HPDE6-E6E7 (cell line): Measurements from ENCODE around the gene FOXL3.
"Not testable (repeated sequence)": the region's sequence is repeated elsewhere in the genome, so short reads cannot be mapped to it uniquely, and the experiment has no call there.

ENCODE experiments used
- DNase-seq: peaks from one replicate; pipeline ENCODE4 v3.0.0; 2011; ENCODE audit warnings: missing footprints; ENCODE audit errors: extremely low spot score

FOXL3 gene

GRCh38 chr7:289209-289755 lies 688 bp upstream of the FOXL3 start:
- no peak for DNase-seq

DNA sequence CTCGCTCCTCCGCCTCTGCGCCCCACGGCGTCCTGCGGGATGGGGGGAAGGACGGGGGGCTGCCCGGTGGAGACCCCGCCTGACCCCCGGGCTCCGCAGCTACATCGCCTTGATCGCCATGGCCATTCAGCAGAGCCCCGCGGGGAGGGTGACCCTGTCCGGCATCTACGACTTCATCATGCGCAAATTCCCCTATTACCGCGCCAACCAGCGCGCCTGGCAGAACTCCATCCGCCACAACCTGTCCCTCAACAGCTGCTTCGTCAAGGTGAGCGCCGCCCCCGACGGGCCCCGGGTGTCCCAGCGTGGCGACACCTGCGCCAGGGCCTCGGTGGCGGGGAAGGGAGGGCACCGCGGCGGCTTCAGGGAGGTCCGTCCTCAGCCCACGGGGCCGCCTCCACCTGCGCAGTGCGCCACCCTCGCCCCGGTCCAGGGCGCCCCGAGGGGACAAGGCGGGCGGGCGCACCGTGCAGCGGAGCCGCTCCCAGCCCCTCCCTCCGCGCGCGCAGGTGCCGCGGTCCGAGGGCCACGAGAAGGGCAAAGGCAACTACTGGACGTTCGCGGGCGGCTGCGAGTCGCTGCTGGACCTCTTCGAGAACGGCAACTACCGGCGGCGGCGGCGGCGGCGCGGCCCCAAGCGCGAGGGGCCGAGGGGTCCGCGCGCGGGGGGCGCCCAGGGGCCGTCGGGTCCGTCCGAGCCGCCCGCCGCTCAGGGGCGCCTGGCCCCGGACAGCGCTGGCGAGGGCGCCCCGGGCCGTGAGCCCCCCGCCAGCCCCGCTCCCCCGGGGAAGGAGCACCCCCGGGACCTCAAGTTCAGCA lies 793 bp downstream of the FOXL3 start:
- no peak for DNase-seq

- DNase-seq = no peak
Measured at GRCh38 chr7:291373-292092, 1.6 kb downstream of the FOXL3 start.

DNA sequence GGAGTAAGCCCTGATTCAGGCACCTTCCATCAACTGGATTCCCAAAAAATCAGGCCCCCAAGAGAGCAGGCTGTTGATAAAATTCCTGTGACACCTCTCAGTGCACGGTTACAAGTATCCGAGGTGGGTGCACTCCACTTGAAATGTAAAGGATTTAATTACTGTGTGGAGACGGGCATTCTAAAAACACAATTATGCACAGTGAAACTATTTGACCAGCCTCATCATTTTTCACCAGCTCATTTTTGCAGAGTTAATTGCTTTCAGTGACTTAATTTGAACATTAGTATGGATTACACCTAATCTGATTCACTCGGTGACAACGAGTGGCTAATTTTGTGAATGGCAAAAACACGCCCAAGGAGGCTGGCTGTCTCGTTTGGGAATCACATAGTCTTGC lies 2.3 kb downstream of the FOXL3 start:
- DNase-seq = no peak

DNA sequence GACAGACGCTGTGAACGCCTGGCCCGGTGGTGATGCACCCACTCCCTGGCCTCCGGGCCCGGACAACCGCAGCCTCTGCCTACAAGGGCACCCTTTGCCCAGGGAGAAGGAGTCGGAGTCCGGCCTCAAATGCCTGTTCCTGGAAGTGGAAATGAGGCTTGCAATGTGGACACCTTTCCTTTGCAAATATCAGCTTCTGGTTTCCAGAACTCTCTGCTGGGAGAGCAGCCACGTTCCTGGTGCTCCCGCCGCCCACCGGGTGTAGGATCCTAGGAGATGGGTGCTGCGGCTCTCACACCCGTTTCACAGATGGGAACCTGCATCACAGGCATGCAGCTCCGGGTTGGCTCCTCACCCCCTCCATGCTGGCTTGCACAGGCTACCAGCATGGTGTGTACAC lies 2.9 kb downstream of the FOXL3 start:
- DNase-seq = no peak

DNA sequence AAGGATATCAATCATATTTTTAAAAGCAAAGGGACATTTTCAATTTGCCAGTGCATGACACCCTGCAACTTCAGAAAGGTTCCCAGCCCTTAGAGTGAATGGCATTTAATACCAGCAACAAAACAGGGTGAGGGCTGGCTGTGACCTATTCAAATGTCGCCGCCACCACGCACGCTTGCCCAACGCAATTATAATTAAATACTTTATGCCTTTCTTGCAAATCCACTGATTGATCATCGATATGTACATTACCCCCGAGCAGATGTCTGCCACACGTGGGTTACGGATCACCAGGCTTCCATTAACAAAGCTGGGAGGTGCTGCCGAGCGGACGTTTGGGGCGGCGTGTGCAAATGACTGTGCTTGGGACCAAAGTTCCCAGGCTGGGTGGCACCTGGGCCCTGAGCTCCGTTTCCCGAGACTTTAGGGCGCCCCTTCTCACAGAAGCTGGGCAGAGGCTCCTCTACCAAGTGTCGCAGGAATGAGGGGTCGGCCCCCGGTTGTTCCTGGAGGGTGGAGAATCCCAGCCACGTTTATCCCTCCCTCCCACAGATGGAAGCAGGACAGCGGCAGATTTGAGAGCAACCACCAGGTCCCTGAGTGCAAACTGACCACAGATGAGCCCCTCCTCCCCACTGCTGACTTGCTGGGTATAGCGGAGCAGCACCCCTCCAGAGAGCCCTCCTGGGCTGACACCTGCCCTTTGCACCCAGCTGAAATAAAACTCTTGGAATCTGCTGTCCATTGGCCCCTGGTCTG lies 3.9 kb downstream of the FOXL3 start:
- DNase-seq = no peak

DNA sequence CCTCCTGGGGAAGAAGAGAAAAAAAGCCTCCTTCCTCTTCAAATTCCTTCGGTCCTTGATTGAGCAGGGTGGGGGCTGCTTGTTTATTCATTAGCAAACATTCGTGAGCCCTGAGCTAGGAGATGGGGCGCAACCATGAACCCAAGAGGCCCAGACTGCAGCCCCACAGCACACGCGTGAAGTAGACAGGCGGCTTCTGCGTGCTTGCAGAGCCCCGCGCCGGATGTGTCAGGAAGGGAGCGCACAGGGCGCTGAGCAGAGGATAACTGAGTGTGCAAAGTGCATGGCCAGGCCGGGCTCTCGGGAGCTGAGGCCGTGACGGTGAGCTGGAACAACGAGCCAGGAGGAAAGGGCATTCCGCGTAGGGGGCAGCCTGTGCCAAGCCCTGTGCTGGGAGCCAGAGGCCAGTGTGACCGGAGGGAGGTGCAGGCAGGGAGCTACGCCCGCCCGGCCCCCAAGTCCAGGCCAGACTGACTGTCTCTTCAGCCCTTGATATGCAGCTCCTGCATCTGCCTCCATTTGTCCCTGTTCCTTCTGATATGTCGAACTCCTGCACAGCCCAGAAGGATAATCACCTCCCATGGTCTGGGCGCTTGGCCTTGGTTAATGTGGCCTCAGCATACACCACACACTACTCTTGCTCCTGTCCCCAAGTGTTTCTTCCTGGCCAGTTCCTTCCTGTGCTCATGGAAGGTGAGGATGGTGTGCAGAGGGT lies 4.6 kb downstream of the FOXL3 start:
- no peak for DNase-seq

GRCh38 chr7:295155-296154 lies 5.5 kb downstream of the FOXL3 start:
- no peak for DNase-seq

DNA sequence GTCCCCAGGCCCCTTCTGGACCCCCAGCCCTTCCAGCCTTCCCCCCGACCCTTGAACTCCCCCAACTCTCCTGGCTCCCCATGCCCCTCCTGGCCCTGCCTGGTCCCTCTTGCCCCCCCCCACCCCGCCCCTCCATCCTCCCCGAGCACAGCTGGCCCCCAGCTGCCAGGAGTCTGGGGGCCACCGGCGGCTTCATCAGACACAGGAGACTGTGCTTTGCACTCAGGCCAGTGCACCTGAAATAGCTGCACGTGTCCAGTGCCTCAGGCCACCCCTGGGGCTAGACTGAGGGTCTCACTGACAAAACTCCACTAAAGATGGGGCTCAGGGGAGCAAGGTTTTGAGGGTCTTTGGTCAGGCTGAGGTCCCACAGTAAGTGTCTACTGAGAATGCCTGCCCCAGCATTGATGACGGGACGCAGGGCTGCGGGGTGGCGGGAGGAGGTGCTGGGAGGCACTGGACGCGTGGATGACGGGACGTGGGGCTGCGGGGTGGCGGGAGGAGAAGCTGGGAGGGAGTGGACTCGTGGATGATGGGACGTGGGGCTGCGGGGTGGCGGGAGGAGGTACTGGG lies 6.5 kb downstream of the FOXL3 start:
- no peak for DNase-seq

- DNase-seq = not testable (repeated sequence)
Measured at GRCh38 chr7:297141-297540, 7.2 kb downstream of the FOXL3 start.

- no peak for DNase-seq
Measured at GRCh38 chr7:297611-298374, 7.8 kb downstream of the FOXL3 start.

DNA sequence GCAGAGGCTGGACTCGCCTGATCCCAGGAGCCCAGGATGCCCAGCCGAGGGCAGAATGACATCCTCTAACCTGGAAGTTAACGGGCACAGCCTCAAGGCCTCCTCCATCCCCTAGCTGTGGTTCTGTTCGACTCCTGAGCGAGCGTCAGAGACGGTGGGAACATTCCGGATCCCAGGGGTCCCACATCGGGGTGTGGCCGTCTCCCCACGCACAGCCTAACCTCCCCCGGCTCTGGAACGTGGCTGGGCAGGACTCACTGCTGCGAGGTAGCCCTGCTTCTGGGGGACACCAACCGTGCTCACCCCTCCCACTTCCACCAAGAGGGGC lies 8.4 kb downstream of the FOXL3 start:
- DNase-seq = no peak

DNA sequence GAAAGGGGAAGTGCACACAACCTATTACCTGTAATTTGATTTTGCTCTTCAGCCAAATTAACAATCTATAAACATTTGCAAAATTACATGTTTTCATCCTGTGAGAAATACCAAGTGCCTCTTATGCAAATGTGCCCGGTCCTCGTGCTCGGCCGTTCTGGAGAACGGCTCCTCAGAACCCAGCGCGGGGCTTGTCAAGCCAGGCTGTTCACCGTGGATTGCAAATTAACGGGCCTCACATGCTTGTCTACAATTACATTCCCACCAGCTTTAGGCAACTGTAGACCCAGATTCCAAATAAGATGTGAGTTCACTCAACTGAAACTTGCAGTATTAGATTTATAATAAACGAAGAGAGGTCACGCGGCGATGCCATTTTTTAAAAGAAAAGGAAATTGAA lies 8.8 kb downstream of the FOXL3 start:
- DNase-seq = no peak

GRCh38 chr7:299169-299568 lies 9.2 kb downstream of the FOXL3 start:
- no peak for DNase-seq

DNA sequence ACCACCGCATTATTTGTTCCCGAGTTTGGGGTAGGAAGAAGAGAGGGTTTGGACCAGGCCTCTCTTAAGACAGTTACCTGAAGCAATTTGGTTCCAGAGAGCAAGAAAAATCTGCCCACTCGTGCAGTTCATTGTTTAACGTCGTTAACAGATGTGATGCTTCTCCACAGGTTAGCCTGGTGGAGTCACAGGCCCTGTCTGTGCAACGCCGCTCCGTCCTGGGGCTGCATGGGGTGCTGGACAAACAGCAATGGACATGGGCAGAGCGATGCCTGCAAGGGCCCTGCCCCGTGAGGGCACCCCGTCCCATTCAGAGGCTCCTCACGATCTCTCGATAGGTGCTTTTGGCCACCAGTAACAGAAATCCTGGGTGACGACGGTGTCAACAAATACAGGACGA lies 9.7 kb downstream of the FOXL3 start:
- DNase-seq = no peak

DNA sequence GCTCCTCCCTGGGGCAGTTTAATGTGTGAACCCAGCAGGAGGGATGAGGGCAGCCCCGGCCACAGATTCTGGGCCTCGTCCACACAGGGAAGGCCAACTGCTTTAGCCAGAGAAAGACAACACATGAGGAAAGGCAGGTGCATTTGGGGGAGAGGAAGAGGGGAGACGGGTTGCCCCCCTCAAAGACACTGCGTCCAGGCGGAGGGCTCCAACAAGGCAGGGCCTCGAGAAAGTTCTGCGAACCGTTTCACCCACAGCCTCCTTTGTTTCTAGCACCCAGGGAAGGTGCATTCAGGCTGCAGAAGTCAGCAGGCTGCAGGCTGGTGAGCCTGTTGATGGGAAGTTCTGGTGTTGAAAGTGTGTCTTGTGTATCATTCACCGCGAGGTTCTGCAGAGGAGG lies 10.1 kb downstream of the FOXL3 start:
- DNase-seq = no peak

DNA sequence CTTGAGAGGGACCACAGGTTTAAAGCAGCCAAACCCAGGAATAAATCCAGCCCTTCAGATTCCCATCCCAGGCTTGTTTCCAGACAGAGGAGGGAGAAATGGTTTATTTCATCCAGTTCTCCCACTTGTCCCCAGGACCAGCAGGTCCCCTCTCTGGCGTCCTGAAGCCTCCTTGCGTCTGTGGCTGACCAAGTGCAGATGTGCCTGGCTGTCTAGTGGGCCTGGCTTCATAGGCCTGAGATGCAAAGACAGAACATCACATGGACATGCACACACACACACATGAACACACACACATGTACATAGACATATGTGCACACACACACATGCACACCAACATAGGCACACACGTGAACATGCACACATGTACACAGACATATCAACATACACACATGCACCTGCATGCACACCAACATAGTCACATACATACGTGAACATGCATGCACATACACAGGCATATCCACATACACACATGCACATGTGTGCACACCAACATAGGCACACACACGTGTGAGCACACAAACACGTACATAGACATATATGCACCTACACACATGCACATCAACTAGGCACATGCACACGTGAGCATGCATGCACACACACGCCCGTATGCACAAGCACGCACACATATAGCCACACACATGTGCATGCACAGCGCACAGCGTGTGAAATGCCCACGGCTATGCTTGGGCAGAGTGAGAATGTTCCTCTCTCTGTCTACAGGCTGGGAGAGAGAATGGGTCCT lies 10.7 kb downstream of the FOXL3 start:
- DNase-seq = no peak

DNA sequence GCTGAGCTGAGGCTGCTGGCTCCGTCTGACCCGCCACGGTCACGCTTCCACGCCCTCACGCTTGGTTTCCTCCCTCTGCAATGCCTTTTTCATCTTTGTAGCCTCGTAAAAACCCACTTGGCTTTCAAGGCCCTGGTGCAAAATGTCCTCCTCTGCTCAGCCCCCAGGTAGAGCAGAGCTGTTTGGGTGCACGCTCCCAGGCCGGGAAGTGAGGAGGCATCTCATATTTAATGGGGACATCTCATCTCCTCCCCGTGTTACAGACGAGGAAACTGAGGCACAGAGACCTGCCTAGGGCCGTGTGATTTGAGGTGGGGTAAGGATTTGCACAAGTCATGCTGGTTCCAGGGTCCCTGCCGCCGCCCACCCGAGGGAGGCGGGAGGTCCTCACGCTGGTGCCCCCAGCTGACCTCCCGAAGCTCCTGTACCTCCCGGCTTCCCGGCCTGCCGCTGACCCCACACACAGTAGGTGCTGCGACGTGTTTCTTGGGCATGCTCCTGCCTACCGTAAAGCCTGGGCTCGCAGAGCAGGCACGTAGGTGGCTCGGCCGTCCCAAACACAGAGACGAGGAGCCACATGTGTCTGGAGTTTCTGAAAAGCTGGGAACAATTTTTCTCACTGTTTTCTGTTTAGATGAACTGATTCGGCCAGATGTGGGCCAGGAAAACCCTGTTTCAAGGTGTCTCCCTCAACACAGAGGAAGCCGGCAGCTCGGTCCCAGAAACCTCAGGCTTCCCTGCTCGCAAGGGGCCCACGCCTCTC lies 11.5 kb downstream of the FOXL3 start:
- no peak for DNase-seq
